ENCODE results near the gene NTRK2. TPM values are rescaled to one million over a fixed set of nuclear protein-coding genes. Genes with fewer than 3 reads are reported as not detected.

NTRK2 gene
- total RNA-seq, 2 experiments from 2014 or later, result 0.06 TPM; not detected in 1

GRCh38 chr9:84822589-84823233, 153.2 kb downstream of the NTRK2 start:
- CTCF ChIA-PET (ENCODE audit: unreplicated experiment), result no interaction called here
- Histone ChIP-seq H3K36me3 (ENCODE audit: insufficient read depth, low read length) (no peaks in the 10 kb centered on the region), H4K20me1 (ENCODE audit: insufficient read depth, low read length) (no peaks in the 10 kb centered on the region), H3K4me3 (ENCODE audit: low read depth, low read length, poor library complexity, severe bottlenecking) (no peak overlapping the region), H3K9me3 (ENCODE audit: low read length) (no peaks in the 10 kb centered on the region), H3K4me2 (ENCODE audit: low read length) (no peak overlapping the region), H3K79me2 (ENCODE audit: insufficient read depth, low read depth, low read length) (no peaks in the 10 kb centered on the region), H3K4me1 (ENCODE audit: insufficient read depth, low read length, poor library complexity, severe bottlenecking) (no peaks in the 10 kb centered on the region), H2AFZ (ENCODE audit: low read length) (no peak overlapping the region), H3K27ac (ENCODE audit: low read depth, low read length, poor library complexity, severe bottlenecking) (no peak overlapping the region), H3K9me2 (ENCODE audit: insufficient read depth, low read length) (no peaks in the 10 kb centered on the region)
- intact Hi-C loops (cut with micrococcal nuclease; ENCODE audit: unreplicated experiment), result no loop called here
- BruUV-seq (replicated peaks), result no TSS peak
- no peak for TF ChIP-seq EZH2phosphoT487 (IDR thresholded peaks at IDR 0.05; ENCODE audit: borderline replicate concordance, low read depth, low read length)
- TF ChIP-seq, protein P1, sequence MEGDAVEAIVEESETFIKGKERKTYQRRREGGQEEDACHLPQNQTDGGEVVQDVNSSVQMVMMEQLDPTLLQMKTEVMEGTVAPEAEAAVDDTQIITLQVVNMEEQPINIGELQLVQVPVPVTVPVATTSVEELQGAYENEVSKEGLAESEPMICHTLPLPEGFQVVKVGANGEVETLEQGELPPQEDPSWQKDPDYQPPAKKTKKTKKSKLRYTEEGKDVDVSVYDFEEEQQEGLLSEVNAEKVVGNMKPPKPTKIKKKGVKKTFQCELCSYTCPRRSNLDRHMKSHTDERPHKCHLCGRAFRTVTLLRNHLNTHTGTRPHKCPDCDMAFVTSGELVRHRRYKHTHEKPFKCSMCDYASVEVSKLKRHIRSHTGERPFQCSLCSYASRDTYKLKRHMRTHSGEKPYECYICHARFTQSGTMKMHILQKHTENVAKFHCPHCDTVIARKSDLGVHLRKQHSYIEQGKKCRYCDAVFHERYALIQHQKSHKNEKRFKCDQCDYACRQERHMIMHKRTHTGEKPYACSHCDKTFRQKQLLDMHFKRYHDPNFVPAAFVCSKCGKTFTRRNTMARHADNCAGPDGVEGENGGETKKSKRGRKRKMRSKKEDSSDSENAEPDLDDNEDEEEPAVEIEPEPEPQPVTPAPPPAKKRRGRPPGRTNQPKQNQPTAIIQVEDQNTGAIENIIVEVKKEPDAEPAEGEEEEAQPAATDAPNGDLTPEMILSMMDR (conservative IDR thresholded peaks at IDR 0.05; ENCODE audit: low read length), result no peak
- DNase-seq (ENCODE audit: low spot score), result no peak
- POLR2A ChIA-PET, result interaction anchor here (0.6 kb wide), 1 partner anchor 188 kb away, joined by 3 read pairs; no protein-coding TSS in a partner anchor

- no peak for TF ChIP-seq EZH2phosphoT487 (IDR thresholded peaks at IDR 0.05; ENCODE audit: borderline replicate concordance, low read depth, low read length)
- TF ChIP-seq, protein P1 (conservative IDR thresholded peaks at IDR 0.05; ENCODE audit: low read length), result no peak
- no peaks in the 10 kb centered on the region for H3K9me3 ChIP-seq (ENCODE audit: low read length)
- H4K20me1 ChIP-seq (ENCODE audit: insufficient read depth, low read length), result no peaks in the 10 kb centered on the region
- CTCF ChIA-PET (ENCODE audit: unreplicated experiment), result no interaction called here
- H3K9me2 ChIP-seq (ENCODE audit: insufficient read depth, low read length), result no peaks in the 10 kb centered on the region
- POLR2A ChIA-PET, result no interaction called here
- H2AFZ ChIP-seq (ENCODE audit: low read length), result no peak overlapping the region
- H3K4me1 ChIP-seq (ENCODE audit: insufficient read depth, low read length, poor library complexity, severe bottlenecking), result no peaks in the 10 kb centered on the region
- BruUV-seq (replicated peaks), result no TSS peak
- DNase-seq (ENCODE audit: low spot score), result no peak
- no peak overlapping the region for H3K4me3 ChIP-seq (ENCODE audit: low read depth, low read length, poor library complexity, severe bottlenecking)
- no peak overlapping the region for H3K27ac ChIP-seq (ENCODE audit: low read depth, low read length, poor library complexity, severe bottlenecking)
- intact Hi-C loops (cut with micrococcal nuclease; ENCODE audit: unreplicated experiment), result no loop called here
- no peaks in the 10 kb centered on the region for H3K36me3 ChIP-seq (ENCODE audit: insufficient read depth, low read length)
- H3K4me2 ChIP-seq (ENCODE audit: low read length), result no peak overlapping the region
- no peaks in the 10 kb centered on the region for H3K79me2 ChIP-seq (ENCODE audit: insufficient read depth, low read depth, low read length)
Measured at GRCh38 chr9:84823421-84824271, 154.1 kb downstream of the NTRK2 start.

All from OCI-LY7 (cell line).